GM23248 (cell line): ENCODE data around the gene NPTX1. TPM values are rescaled to one million over a fixed set of nuclear protein-coding genes. Genes with fewer than 3 reads are reported as not detected.

Experiments used
- DNase-seq: peaks from one replicate; pipeline ENCODE4 v3.0.0-alpha.2; 2015
- H2AFZ ChIP-seq: fragments of 200-600 bp; sonication (generic); 2 replicates; pipeline ENCODE4 v1.6.1; 2016; ENCODE audit warnings: antibody characterized with exemption
- H3F3A ChIP-seq: fragments of 200-600 bp; sonication (generic); 2 replicates; pipeline ENCODE4 v1.6.1; 2016; ENCODE audit warnings: mild to moderate bottlenecking, antibody characterized with exemption, mixed run types; ENCODE audit not compliant: insufficient read depth
- H3K27ac ChIP-seq: fragments of 200-600 bp; sonication (generic); 2 replicates; pipeline ENCODE4 v1.5.1; 2016; ENCODE audit warnings: mild to moderate bottlenecking
- H3K27me3 ChIP-seq: fragments of 200-600 bp; sonication (generic); replicated peaks from 2 replicates; pipeline ENCODE4 v1.6.1; 2016; ENCODE audit warnings: mild to moderate bottlenecking; ENCODE audit not compliant: insufficient read depth
- H3K36me3 ChIP-seq: fragments of 200-600 bp; sonication (generic); 2 replicates; pipeline ENCODE4 v1.6.1; 2016; ENCODE audit warnings: low read depth, mild to moderate bottlenecking
- H3K4me1 ChIP-seq: fragments of 200-600 bp; sonication (generic); 2 replicates; pipeline ENCODE4 v1.6.1; 2016; ENCODE audit warnings: mild to moderate bottlenecking; ENCODE audit not compliant: insufficient read depth
- H3K4me2 ChIP-seq: fragments of 200-600 bp; sonication (generic); one replicate; pipeline ENCODE4 v1.6.1; 2016; ENCODE audit warnings: mild to moderate bottlenecking; ENCODE audit not compliant: unreplicated experiment
- H3K4me3 ChIP-seq: fragments of 200-600 bp; sonication (generic); 2 replicates; pipeline ENCODE4 v1.5.1; 2016; ENCODE audit warnings: mild to moderate bottlenecking
- H3K79me2 ChIP-seq: fragments of 200-600 bp; sonication (generic); 2 replicates; pipeline ENCODE4 v1.6.1; 2016; ENCODE audit warnings: mild to moderate bottlenecking; ENCODE audit not compliant: insufficient read depth
- H3K9ac ChIP-seq: fragments of 200-600 bp; sonication (generic); 2 replicates; pipeline ENCODE4 v1.6.1; 2016; ENCODE audit warnings: mild to moderate bottlenecking
- H3K9me2 ChIP-seq: fragments of 200-600 bp; sonication (generic); 2 replicates; pipeline ENCODE4 v1.6.1; 2016; ENCODE audit warnings: mixed run types, mild to moderate bottlenecking, moderate library complexity; ENCODE audit not compliant: insufficient read depth
- H3K9me3 ChIP-seq: fragments of 200-600 bp; sonication (generic); one replicate; pipeline ENCODE4 v1.6.1; 2017; ENCODE audit warnings: low read depth
- H4K20me1 ChIP-seq: fragments of 200-600 bp; sonication (generic); 2 replicates; pipeline ENCODE4 v1.6.0; 2016; ENCODE audit not compliant: insufficient read depth
- EZH2 ChIP-seq: fragments of 200-600 bp; sonication (generic); IDR thresholded peaks from 2 replicates; pipeline ENCODE4 v1.6.1; 2018; ENCODE audit warnings: antibody characterized with exemption, mild to moderate bottlenecking; ENCODE audit not compliant: insufficient read depth, poor library complexity, severe bottlenecking
- EZH2phosphoT487 ChIP-seq: fragments of 200-600 bp; sonication (generic); IDR thresholded peaks from 2 replicates; pipeline ENCODE4 v1.6.1; 2018; ENCODE audit warnings: antibody characterized with exemption, moderate library complexity, mild to moderate bottlenecking, low read depth; ENCODE audit not compliant: insufficient read depth
- WGBS, 2 experiments: methylation state at CpG; one replicate each; pipeline ENCODE4 v1.1.6; 2015 to 2017; ENCODE audit warnings: low lambda C conversion rate in 2 of 2, low coverage in 1 of 2; ENCODE audit errors: missing lambda C conversion rate in 2 of 2; 5-methylcytosine and 5-hydroxymethylcytosine counted together
- in situ Hi-C: fragments of 300-500 bp; cut with MboI; formaldehyde crosslinking; loops from 2 replicates; pipeline ENCODE4 v1.15.0; 2020
- polyA plus RNA-seq: library from polyadenylated mRNA; unstranded; fragments of >200 nt; fragmentation: Nextera tagmentation; extraction: Ambion mirVana; gene quantifications from 2 replicates; pipeline ENCODE4 v1.2.1, GENCODE V29; 2016
- total RNA-seq: library from RNA; depleted of rRNA; stranded (reverse); fragments of >200 nt; shearing (Covaris generic); gene quantifications from 2 replicates; pipeline ENCODE4 v1.2.3, GENCODE V29; 2014

Gene NPTX1
- total and polyA plus RNA-seq, 2 experiments from 2014 or later = 0.43 to 1.1 TPM

- Histone ChIP-seq H4K20me1 (no peaks in the 10 kb centered on the region), H3K4me2 (no peak overlapping the region), H3K79me2 (no peaks in the 10 kb centered on the region), H3K4me3 (no peak overlapping the region), H3K27me3 (no peaks in the 10 kb centered on the region), H3K9ac (no peak overlapping the region), H3K9me3 (no peaks in the 10 kb centered on the region), H3K36me3 (no peaks in the 10 kb centered on the region), H3F3A (no peaks in the 10 kb centered on the region), H3K9me2 (no peaks in the 10 kb centered on the region), H2AFZ (no peak overlapping the region), H3K4me1 (no peaks in the 10 kb centered on the region), H3K27ac (no peak overlapping the region)
- in situ Hi-C loops = loop anchor here (5.0 kb wide), 1 partner anchor 541 kb away; no protein-coding TSS in a partner anchor
- DNase-seq = no peak
- TF ChIP-seq EZH2 (no peak), EZH2phosphoT487 (no peak)
- 93% methylated on average over 26 to 29 of the region's 29 CpGs for whole genome bisulfite sequencing, 2 experiments
Observed at GRCh38 chr17:80431246-80432195, 44.9 kb downstream of the NPTX1 start.

- no peaks in the 10 kb centered on the region for H3K36me3 ChIP-seq
- no peaks in the 10 kb centered on the region for H3K27me3 ChIP-seq
- no peaks in the 10 kb centered on the region for H3K79me2 ChIP-seq
- no peak overlapping the region for H3K4me3 ChIP-seq
- H3K4me2 ChIP-seq = no peak overlapping the region
- H2AFZ ChIP-seq = no peak overlapping the region
- H3K9me3 ChIP-seq = no peaks in the 10 kb centered on the region
- H3K27ac ChIP-seq = no peak overlapping the region
- no peak overlapping the region for H3K9ac ChIP-seq
- in situ Hi-C loops = loop anchor here (5.0 kb wide), 1 partner anchor 542 kb away; no protein-coding TSS in a partner anchor
- DNase-seq = no peak
- TF ChIP-seq EZH2phosphoT487 = no peak
- TF ChIP-seq EZH2 = no peak
- H3K9me2 ChIP-seq = no peaks in the 10 kb centered on the region
- 81 to 83% methylated on average over 11 to 15 of the region's 15 CpGs for WGBS, 2 experiments
- H3F3A ChIP-seq = no peaks in the 10 kb centered on the region
- H4K20me1 ChIP-seq = no peaks in the 10 kb centered on the region
- no peaks in the 10 kb centered on the region for H3K4me1 ChIP-seq
Observed at GRCh38 chr17:80430446-80431245, 45.8 kb downstream of the NPTX1 start.

DNA sequence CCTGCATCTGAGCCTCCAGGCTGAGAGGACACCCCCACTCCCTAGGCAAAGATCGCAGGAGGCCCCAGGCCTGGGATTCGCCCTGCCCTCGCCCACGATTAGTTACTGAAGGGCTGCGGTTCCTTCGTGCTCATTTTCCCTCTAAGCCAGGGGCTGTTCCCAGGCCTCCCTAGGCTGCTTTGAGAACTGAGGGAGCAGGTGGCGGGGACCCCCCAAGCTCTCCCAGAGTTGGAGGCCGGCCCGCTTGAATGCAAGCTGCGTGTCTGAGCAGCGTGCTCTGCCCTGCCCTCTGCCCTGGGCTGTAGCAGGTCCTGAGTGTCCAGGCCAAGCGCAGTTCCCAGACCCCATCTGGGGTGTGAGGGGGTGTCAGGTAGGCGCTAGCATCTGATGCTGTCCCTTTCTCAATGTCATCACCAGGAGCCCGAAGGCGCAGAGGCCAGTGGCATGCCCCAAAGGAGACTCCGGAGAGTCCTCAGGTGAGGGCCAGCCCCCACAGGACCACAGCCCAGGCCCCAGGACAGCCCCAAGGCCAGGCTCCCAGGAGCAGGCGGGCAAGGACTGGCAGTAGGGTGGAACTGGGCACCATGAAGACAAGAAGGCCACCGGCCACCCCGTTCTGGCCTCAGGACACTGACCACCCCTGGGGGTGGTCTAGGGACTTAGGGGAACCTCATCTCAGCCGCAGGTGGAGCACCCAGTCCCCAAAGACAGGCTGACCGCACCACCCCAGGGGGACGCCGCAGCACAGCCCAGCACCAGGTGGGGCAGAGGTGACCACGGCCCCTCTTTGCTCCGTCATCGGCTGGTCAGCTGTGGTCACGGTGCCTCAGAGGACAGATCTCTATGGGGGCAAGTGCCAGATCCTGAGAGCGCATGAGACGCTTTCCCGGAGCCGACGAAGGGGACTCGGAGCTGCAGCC is 46.8 kb downstream of the NPTX1 start:
- WGBS, 2 experiments = 89 to 91% methylated on average over 33 of the region's 33 CpGs
- DNase-seq = no peak
- no peaks in the 10 kb centered on the region for H3K9me3 ChIP-seq
- no peak overlapping the region for H3K27ac ChIP-seq
- in situ Hi-C loops = loop anchor here (5.0 kb wide), 1 partner anchor 543 kb away; no protein-coding TSS in a partner anchor
- no peak overlapping the region for H3K9ac ChIP-seq
- H4K20me1 ChIP-seq = no peaks in the 10 kb centered on the region
- no peaks in the 10 kb centered on the region for H3K4me1 ChIP-seq
- H3K27me3 ChIP-seq = no peaks in the 10 kb centered on the region
- no peak overlapping the region for H3K4me3 ChIP-seq
- no peaks in the 10 kb centered on the region for H3F3A ChIP-seq
- H3K36me3 ChIP-seq = no peaks in the 10 kb centered on the region
- TF ChIP-seq EZH2phosphoT487 = no peak
- TF ChIP-seq EZH2 = no peak
- H3K4me2 ChIP-seq = no peak overlapping the region
- no peaks in the 10 kb centered on the region for H3K9me2 ChIP-seq
- H2AFZ ChIP-seq = no peak overlapping the region
- no peaks in the 10 kb centered on the region for H3K79me2 ChIP-seq

- H3F3A ChIP-seq = no peaks in the 10 kb centered on the region
- no peak for DNase-seq
- WGBS, 2 experiments = 87 to 88% methylated on average over 11 of the region's 11 CpGs
- H3K4me3 ChIP-seq = no peak overlapping the region
- TF ChIP-seq EZH2 (no peak), EZH2phosphoT487 (no peak)
- H3K79me2 ChIP-seq = no peaks in the 10 kb centered on the region
- H4K20me1 ChIP-seq = no peaks in the 10 kb centered on the region
- no peaks in the 10 kb centered on the region for H3K36me3 ChIP-seq
- H3K4me1 ChIP-seq = no peaks in the 10 kb centered on the region
- in situ Hi-C loops = no loop called here
- no peak overlapping the region for H3K4me2 ChIP-seq
- H3K9ac ChIP-seq = no peak overlapping the region
- H3K9me3 ChIP-seq = no peaks in the 10 kb centered on the region
- no peak overlapping the region for H3K27ac ChIP-seq
- H3K9me2 ChIP-seq = no peaks in the 10 kb centered on the region
- no peaks in the 10 kb centered on the region for H3K27me3 ChIP-seq
- no peak overlapping the region for H2AFZ ChIP-seq
Observed at GRCh38 chr17:80428796-80429195, 47.6 kb downstream of the NPTX1 start.
